ENCODE measurements around the gene GPATCH2L.

DNA sequence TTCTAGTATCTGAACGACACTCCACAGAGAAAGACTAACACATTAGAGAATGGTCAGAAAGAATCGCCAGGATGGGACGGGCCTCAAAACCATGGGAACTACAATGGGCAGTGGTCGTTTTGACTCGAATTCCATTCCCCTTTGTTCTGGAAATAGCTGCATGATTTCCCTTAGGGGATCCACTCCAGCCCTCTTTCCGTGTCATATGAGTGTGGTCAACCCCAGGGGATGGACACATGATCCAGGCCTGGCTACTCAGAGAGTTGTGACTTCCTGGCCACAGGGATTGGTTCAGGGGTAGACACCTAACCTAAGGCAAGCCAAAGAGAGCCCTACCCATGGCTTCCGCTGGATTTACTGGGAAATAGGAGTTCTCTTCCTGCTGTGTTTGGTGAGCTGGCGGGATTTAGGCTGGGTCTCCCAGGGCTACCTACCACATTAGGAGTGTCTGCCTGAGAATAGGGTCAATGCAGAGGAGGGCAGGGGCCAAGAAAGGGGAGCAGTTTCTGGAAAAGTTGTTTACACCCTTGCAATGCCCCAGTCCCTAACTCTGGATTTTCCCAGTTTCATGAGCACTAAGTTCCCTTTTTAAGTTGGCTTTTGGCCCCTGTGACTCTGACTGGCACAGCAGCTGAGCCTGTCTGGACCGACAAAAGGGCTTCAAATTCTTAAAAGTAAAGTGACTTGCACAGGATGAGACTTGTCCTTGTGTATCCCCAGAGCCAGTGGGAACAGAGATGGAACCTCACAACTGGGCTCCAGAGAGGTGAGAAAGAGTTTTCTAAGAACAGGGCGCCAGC is 28.1 kb upstream of the GPATCH2L start:
- TF ChIP-seq POLR2A (IDR thresholded peaks at IDR 0.05; ENCODE audit: low read depth, low read length): no peak
- TF ChIP-seq POLR2AphosphoS5 (IDR thresholded peaks at IDR 0.05; ENCODE audit: low read depth, low read length): no peak

Data from GM12892 (cell line).